CD4-positive, alpha-beta T cell treated with Interleukin-1 beta for 1 hour (primary cell): ENCODE results near the gene MLYCD.
"Not testable (repeated sequence)": the region's sequence is repeated elsewhere in the genome, so short reads cannot be mapped to it uniquely, and the experiment has no call there.

Source experiments
- DNase-seq, 2 donors: peaks; one replicate each; pipeline ENCODE4 v3.0.0-alpha.2; 2020 to 2022

The MLYCD gene

DNA sequence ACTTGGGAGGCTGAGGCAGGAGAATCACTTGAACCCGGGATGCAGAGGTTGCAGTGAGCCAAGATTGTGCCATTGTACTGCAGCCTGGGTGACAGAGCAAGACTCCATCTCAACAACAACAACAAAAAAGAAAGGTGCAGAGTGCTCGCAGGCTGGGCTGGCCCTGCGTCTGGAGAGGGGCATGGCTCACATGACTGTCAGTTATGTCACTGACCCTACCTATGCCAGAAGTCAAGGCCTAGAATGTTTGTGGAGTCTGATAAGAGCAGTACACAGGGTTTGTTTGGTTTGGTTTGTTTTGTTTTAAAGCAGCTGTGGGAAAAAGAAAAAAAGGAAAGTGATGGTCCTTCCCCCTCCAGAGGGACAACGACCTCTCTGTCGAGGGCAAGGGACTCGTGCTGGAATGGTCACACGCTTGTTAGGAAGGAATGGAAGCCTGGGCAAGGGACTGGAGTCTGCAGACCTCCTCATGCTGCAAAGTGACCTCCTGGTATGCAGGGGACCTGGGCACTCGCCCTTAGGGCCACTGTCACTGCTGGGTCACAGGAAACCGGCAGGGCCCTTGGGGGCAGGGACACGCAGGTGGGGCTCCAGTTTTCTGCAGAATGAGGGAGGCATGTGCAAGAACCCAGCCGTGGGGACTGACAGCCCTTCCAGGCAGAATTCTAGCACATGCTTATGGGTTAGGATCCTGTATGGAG lies 44.0 kb downstream of the MLYCD start:
- no peak for DNase-seq

DNA sequence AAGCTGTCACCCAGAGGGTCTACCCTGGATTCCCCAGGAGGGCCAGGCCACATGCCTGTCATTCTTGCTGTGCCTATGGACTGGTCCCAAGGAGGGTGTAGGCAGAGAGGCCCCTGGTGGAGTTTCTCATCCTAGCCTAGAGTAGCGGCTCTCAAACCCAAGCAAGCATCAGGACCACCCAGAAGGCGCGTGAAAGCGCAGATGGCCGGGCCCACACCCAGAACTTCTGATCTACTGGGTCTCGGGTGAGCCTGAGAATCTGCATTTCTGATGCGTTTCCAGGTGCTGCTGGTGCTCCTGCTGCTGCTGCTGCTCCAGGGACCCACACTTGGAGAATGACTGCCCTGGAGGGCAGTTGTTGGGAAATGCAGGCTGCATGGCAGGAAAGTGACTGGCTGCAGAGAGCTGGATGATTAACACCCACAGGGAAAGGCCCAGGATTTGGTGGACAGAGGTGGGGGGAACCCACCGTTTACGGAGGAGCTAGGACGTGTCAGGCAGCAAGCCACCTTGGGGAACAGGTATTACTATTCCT lies 44.7 kb downstream of the MLYCD start:
- DNase-seq: no peak

DNA sequence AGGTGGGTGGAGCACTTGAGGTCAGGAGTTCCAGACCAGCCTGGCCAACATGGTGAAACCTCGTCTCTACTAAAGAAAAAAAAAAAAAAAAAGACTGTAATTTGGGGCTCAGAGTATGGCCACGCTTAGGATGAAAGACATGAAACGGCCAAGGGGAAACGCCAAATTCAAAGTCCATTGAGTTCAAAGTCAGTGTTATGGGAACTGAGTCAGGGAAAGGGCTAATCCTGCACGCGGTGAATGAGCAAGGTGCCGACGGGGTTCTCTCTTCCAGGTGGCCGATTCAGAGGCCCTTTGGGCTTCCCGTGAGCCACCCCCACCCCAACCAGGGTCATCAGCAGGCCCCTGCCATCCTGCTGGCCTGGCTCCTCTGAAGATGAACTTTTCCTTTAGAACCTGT lies 46.7 kb downstream of the MLYCD start:
- DNase-seq: no peak

DNA sequence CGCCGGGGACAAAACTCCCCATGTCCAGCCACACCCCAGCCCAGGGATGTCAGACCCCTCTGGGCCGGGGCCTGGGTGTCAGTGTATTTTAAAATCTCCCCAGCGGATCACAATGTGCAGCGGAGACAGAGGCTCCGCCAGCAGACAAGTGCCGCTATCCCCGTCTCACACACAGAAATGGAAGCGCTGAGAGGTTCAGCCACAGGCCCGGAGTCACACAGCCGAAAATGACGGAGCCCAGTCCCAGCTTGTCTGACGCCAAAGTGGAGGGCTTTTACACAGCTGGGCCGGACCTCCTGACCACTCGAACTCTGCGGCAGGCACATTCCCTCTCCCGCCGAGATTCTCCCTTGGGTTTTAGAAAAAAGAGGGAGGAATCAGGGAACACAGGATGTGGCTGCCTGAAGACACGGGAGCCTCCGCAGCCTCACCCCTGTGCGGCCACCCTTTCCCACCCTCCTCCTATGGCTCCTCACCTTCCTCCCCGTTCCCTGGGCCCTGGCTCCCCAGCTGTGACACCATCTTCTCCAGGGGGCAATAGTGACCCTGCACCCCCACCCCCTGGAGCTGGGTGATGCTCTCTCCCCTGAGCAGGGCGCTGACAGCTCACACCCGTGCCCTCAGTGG lies 47.4 kb downstream of the MLYCD start:
- no peak for DNase-seq

DNA sequence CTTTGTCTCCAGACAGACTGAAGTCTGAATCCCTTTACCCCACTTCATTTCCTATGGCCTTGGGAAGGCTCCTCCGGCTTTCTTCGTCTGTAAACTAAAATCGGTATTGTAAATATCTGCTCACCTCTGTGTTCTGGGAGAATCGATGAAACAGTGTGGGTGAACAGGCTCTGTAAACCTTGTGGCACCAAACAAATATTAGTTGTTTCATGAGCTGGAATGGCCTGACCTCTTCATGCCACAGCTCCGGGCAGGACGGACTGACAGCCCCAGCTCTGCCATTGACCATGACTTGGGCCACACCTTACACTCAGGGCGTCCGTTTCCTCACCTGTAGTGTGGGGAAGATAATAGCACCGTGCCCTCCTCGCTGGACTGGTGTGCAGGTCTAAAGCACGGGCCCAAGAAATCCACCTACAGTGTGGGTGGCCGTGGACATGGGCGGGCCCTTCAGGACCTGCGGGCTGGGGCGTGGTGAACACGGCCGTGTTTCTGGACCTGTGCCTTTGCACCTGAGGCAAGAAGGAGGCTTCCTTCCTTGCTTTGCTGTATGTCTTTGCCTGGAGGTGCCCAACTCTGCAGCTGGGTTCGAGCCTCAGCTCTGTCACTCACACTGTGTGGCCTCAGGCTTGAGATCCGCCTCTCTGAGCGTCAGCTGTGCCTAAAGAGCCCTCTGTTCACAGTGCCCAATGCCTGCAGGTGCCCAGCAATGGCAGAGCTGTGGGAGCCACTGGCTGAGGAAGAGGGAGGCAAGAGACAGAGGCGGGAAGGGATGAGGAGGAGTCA lies 48.1 kb downstream of the MLYCD start:
- DNase-seq: no peak

DNA sequence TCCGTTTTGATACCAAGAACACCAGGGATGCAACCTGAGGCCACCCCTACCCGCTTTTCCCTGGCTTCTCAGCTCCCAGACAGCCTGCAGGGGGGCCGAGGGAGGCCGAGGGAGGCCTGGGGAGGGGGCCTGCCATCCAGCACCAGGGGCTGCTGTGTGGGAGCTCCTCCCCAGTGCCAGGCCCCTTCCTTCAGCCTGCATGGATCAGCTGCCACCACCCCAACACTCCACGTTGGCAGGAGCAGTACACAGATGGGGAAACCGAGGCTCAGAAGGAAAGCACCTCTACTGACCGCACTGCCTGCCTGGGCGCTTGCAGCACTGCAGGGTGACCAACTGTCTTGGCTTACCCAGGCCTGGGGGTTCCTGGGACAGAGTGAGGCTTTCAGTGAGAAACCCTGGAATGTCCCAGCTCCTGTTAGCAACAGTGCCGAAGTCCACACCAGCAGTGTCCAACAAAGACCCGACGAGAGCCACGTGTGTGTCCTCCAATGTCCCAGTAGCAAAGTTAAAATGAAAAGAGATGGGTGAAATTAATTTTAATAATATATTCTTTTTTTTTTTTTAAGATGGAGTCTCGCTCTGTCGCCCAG lies 48.8 kb downstream of the MLYCD start:
- no peak for DNase-seq

DNA sequence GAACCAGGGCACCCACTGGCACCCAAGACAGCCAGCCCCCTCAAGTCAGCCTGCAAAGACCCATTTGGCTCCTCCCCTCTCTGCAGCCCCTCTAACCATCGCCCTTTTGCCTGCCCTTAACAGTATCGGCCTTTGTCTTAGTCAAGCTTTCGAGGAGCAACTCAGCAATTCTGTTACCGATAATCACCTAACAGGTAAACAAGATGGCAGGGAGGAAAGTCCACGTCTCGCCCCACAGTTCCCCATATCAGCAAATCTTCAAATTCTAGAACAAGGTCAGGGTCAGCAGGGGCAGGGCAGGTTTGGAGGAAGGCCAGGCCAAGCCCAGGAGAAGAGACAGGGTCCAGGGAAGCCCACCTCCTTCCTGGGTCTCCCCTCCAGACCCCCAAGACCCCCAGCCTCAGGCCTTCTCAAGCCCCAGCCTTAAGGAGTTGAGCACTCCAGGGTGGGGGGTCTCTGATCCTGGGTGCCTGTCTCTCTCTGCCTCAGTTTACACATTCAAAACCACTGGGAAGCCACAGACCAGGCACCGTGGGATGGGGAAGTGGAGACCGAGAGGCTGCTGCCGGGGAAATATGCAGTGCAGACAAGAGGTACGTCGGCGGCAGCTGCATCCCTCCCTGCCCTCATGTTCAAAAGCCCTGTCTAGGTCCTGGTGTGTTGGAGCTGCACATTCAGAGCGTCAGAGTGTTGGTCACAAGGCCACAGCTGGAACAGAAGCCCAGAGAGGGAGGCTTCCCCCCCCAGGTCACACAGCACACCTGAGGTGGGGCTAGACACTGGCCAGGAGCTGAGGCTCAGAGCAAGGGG lies 50.2 kb downstream of the MLYCD start:
- no peak for DNase-seq

DNA sequence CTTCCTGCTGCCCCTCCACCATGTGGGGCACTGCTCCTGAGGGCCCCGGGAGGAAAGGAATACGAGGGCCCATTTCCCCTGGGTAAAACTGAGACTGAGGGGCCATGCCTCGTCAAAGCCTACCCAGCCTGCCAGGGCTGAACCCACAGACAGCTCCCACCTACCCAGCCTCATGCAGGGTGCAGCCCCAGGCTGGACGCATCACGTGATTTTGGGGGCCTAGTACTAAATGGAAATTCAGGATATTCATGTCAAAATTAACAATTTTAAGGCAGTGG lies 50.7 kb downstream of the MLYCD start:
- DNase-seq: no peak

DNA sequence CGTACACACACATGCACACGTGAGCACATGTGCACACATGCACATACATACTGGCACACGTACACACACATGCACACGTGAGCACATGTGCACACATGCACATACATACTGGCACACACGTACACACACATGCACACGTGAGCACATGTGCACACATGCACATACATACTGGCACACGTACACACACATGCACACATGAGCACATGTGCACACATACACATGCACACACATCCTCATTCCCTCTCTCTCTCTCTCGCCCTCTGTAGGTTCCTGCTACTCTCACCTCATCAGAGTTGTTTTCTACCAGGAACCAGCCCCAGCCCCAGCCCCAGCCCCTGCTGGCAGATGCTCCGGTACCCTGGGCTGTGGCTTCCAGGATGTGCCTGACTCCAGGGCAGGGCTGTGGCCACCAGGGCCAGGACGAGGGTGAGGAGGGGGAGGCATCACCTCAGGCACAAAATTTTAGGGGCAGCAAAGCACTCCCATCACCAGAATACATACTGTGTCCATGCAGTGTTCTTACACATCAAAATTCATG lies 52.0 kb downstream of the MLYCD start:
- DNase-seq: not testable (repeated sequence)

DNA sequence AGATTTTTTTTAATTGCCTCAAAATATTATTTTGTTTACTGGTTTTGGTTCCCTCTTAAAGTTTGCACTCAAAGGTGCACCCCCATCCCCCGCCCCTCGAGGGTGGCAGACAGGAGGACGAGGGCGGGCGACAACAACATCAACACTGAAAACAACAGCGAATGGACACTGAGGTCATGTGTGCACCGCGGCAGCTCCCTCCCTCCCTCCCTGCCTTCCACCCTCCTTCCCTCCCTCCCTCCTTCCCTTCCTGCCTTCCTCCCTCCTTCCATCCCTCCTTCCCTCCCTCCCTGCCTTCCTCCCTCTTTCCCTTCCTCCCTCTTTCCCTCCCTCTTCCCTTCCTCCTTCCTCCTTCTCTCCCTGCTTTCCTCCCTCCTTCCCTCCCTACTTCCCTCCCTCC lies 52.6 kb downstream of the MLYCD start:
- no peak for DNase-seq

DNA sequence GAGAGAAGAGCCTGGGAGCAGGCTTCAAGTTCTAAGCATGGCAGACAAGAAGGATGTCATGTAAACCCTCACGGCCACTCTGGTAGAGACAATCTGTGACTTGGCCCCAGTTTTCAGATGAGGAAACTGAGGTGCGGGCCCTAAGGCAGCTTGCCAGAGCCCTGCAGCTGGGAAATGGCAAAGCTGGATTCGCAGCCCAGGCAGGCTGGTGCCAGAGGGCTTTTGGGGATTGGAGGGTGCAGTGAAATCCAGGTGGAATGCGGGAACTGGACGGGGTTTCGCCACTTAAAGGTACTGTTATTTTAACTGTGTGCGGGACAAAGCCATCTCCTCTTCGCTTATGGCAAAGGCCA lies 53.6 kb downstream of the MLYCD start:
- no peak for DNase-seq

DNA sequence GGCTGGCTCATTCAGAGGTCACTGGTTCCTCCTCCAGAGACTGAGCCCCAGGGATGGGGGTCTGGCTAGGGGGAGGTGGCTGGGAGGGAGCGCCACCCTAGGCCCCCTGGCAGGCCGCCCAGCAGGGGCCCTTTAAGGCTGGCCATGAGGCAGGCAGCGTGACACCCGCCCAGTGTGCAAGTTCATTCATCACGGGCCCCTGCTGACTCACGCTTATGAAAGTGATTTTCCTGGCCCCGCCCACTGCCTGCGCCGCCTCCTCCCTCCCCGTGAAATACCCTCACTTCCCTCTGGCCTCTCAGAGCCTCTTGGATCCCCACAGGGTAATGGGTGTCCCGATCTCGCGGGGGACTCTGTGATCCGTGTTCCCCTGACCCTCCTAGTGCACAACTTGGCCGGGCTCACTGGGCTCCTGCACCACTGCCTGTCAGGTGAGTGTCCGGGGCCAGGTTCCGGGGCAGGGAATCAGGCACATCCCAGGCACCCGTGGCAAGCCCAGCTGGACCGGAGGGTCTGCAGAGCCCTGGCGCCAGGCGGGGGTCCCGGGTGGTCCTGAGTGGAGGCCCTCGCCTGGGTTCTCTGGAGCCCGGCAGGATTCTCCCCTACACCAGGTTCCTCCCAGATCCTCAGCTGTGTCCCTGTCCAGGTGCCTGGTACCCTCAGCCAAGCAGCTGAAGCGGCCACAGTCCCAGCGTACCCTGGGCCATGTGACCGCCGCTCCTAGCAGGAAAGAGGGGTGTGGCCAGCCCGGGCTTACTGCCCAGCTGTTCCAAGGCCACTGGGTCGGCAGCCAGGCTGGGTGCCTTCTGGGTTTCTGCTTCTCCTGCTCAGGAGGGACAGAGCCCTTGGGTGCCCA lies 54.3 kb downstream of the MLYCD start, which contains the start of gene OSGIN1:
TSS of gene OSGIN1 (plus strand) at position 301 of the 856 bp plus-strand sequence. CDS start 4,432 bp downstream, outside the sequence.
- peak; percentile 28 to 77 for DNase-seq

DNA sequence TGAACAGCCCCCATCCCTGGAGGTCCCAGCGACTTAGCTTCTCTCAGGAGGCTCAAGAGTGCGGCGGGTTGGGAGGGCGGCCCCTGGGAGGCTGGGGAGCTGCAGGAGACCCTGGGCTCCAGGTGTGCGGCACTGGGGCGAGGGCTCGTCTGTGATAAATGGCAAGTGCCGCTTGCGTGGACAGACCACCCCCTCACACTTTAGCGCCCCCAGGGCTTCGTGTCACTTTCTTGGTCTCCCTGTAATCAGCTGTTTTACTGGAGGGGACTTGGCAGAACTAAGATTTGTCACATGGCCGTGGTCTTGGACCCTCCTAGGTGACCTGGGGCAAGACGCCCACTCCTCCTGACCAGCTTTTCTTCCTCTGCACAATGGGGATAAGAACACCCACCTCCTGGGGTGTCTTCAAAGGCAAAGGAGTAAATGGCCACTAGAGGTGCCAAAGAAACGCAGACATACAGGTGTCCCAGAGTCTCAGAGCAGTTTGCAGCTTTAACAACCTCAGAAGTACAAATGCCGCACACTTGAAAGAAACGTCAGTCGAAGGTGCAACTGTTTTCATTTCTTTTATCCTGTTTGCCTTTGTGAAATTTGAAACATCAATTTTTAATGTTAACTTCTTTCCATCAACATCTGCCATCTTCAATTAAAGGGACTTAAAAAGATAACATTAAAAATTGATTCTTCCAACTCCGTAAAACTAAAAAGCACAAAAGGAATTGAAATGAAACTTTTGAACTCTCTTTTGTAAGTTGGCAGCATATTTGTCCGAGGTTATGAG lies 55.1 kb downstream of the MLYCD start:
- no peak for DNase-seq

DNA sequence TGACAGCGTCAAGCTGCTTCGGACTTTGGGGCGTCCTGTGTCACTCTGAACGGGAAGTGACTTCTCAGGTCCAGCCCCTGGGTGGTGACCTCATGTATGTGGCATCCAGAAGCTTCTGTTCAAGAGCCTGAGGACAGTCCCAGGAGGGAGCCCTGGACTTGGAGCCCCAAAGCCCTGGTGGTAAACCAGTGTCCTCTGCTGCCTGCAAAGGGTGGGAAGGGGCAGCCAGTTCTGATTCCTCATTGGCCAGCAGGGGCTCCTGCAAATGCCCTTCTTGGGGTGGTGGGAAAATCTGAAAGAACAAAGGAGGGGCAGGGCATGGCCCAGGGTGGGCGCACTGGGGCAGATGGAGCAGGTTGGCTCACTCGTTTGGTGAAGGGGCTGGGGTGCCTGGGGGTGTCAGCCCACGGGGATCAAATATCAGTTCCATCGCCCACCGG lies 55.7 kb downstream of the MLYCD start:
- peak in 1 of 2 donors; percentile 39 for DNase-seq

DNA sequence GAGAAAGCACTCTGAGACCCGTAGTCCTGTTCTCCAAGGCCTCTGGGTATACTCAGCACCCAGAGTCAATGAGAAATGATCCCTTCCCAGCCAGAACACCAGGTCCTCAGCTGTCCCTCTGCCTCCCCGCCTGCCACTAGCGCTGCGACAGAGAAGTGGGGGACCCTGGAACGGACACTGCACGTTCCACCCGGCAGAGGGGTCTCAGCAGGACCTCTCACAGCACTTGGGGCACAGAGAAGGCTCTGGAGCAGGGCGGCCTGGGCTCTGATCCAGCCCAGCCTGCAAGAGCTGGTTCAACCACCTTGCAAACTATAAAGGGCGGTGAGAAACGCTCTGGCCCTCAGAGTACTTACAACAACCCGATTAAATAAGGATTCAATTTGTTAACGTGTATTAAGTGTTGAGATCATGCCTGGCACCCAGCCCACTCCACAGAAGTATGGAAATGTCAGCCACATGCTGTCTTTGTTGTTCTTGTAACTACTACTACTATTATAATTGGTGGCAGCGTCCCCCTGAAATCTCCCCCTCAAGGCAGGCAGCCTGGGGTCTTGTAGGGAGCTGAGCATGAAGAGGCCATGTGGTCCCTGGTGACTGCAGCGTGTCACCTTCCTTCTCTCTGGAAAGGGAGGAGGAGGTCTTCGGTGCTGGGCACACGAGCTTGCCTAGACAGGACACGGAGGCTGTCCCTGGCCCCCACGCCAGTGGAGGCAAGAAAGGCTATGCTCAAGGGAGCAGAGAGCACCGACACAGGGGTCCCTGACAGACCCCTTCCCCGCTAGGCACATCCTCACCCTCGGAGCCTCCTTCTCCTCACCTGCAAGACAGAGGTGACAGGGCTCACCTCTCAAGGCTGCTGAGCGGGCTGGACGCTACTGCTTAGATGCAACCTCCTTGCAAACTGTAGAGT lies 56.6 kb downstream of the MLYCD start:
- no peak for DNase-seq

DNA sequence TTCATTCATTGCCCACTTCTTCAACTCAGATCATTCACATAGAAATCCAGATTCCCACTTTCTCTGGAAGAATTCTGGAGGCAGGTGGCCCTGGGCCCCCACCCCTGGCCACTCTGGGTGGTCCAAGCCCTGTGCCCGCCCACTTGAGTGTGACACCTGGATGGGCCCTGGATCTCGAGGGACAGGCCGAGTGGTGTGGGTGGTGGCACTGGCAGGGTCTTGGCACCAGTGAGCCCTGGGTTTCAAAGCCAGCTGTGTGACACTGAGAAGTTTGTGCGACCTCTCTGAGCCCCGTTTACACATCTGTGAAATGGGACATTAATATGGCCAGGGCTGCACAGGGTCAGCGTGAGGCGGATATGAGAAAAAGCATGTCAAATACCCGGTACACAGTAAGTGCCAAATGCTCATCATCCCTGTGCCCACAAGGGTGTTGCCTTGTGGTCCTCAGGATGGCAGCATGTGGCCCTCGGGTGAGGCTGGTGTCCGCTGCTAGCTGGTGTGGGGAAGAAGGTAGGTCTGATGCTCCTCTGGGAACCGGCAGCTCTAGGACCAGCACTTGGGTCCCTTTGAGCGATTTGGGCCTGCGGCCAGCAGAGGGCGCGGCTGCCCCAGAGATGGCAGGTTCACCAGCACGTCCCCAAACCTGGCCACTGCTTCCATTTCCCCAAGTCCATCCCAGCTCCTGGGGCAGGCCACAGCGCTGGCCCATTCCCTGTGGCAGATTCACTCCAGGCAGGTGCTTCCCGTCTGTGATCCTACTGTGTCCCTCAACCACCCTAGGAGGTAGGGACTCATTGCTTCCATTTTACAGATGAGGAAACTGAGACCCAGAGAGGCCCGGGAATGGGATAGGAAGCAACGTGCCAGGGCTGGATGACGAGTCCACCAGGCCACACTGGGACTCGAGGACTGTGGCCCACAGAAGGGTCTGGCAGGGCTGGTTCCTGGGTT lies 57.7 kb downstream of the MLYCD start:
- DNase-seq: peak; percentile 63 to 70

DNA sequence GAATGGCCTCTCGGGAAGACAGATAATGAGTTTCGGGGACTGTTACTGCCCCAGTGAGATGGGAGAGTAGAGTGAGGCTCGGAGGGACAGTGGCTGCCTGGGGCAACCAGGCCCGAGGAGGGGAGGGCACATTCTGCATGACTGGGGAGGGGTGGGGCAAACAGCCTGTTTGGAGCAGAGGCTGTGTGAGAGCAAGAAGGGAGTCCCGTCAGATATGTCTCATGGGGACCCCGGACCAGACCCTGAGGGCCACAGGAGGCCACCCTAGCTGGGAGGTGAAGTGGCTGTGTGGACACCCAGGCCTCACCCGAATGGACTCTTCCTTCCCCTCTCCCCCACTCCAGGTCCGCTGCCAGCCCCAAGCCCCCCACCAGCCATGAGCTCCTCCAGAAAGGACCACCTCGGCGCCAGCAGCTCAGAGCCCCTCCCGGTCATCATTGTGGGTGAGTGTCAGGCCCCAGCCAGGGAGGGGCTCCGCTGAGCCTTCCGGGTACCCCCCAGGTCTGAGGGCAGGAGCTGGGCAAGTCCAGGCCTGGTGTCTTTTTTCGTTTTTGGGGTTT lies 58.5 kb downstream of the MLYCD start:
- DNase-seq: no peak
